H1 (cell line): ENCODE measurements around the gene TBX6. TPM values are rescaled to one million over a fixed set of nuclear protein-coding genes. Genes with fewer than 3 reads are reported as not detected.

Experiments
- ATF2 ChIP-seq: IDR thresholded peaks from 2 replicates; pipeline ENCODE4 v1.6.1; 2012; ENCODE audit warnings: low read length, inconsistent platforms
- EGR1 ChIP-seq: IDR thresholded peaks from 2 replicates; pipeline ENCODE4 v1.6.1; 2011; ENCODE audit warnings: low read depth, low read length, borderline replicate concordance
- polyA plus RNA-seq, 7 experiments: library from polyadenylated mRNA; depleted of rRNA in 3 of 7; stranded (reverse) in 5 of 7; unstranded in 2 of 7; fragments of >200 nt in 5 of 7; fragments of 200-250 nt in 2 of 7; gene quantifications; 1 replicate in 5 of 7; 2 replicates in 1 of 7; 4 replicates in 1 of 7; pipeline versions ENCODE4 v1.2.1 to v1.2.3, GENCODE V29; 2011 to 2013; ENCODE audit warnings: missing spikeins in 2 of 7, mixed read lengths in 2 of 7
- total RNA-seq: library from RNA; stranded (reverse); fragmentation: NEBNext Ultra II Directional; extraction: Animal tissue kit (Norgen Biotek cat#: 25700); gene quantifications from 2 replicates; pipeline ENCODE4 v1.2.1, GENCODE V29; 2021

Gene TBX6
- total and polyA plus RNA-seq, 2 of the 8 experiments (the other 6 are each of a cell fraction or from before 2014, with no cell fraction given), result 2.2 to 2.8 TPM

- TF ChIP-seq ATF2 (no peak), EGR1 (no peak)
These were observed 28.8 kb upstream of the TBX6 start (continued) for GRCh38 chr16:30120340-30121105.
